H1 (cell line): Measurements from ENCODE around the gene KRCC1. TPM values are rescaled to one million over a fixed set of nuclear protein-coding genes. Genes with fewer than 3 reads are reported as not detected.

Experiments
- CTCF ChIA-PET: fragments of 300-600 bp; sonication (Branson Sonifier 250); formaldehyde crosslinking; loops from one replicate; lab custom pipeline; 2021; ENCODE audit not compliant: partially characterized antibody; lab: Charles Lee
- POLR2A ChIA-PET: fragments of 300-600 bp; sonication (Branson Sonifier 250); formaldehyde crosslinking; loops from one replicate; lab custom pipeline; 2021; ENCODE audit warnings: inconsistent platforms; ENCODE audit not compliant: partially characterized antibody; lab: Charles Lee
- DNase-seq, 2 experiments: peaks; one replicate each; pipeline versions ENCODE4 v3.0.0 to v3.0.0-alpha.2; 2010 to 2022; ENCODE audit warnings: low spot score in 2 of 2, low read depth in 1 of 2, mixed read lengths in 1 of 2
- FAIRE-seq: peaks from 2 replicates; lab custom pipeline; 2011; peaks lifted over from hg19 to GRCh38; lab: Jason Lieb, UNC
- H2AFZ ChIP-seq: 2 replicates; pipeline ENCODE4 v1.8.1; 2012; ENCODE audit warnings: low read length, inconsistent platforms
- H2AK5ac ChIP-seq: 2 replicates; pipeline ENCODE4 v1.6.1; 2013; ENCODE audit warnings: low read depth, low read length
- H2BK120ac ChIP-seq: replicated peaks from 2 replicates; pipeline ENCODE3; 2013; ENCODE audit warnings: low read depth, low read length, inconsistent platforms
- H2BK12ac ChIP-seq: 2 replicates; pipeline ENCODE4 v1.6.1; 2013; ENCODE audit warnings: low read depth, low read length
- H2BK15ac ChIP-seq: 2 replicates; pipeline ENCODE4 v1.6.1; 2013; ENCODE audit warnings: low read length
- H2BK20ac ChIP-seq: 2 replicates; pipeline ENCODE4 v1.6.1; 2013; ENCODE audit warnings: low read length
- H2BK5ac ChIP-seq: 2 replicates; pipeline ENCODE4 v1.6.1; 2013; ENCODE audit warnings: low read depth, low read length
- H3K14ac ChIP-seq: 2 replicates; pipeline ENCODE4 v1.6.1; 2013; ENCODE audit warnings: inconsistent platforms; ENCODE audit not compliant: insufficient read length
- H3K18ac ChIP-seq: 2 replicates; pipeline ENCODE4 v1.6.1; 2013; ENCODE audit warnings: low read length; ENCODE audit errors: extremely low read depth
- H3K23ac ChIP-seq: 2 replicates; pipeline ENCODE4 v1.6.1; 2013; ENCODE audit warnings: inconsistent platforms; ENCODE audit not compliant: insufficient read length
- H3K23me2 ChIP-seq: 2 replicates; pipeline ENCODE4 v1.6.1; 2013; ENCODE audit warnings: low read depth, low read length
- H3K27ac ChIP-seq: 2 replicates; pipeline ENCODE4 v1.6.1; 2011; ENCODE audit warnings: low read depth, low read length, inconsistent platforms
- H3K27me3 ChIP-seq, 4 experiments: replicated peaks in 1 of 4; 1 replicate in 1 of 4; 2 replicates in 3 of 4; pipeline versions ENCODE4 v1.6.1 to v1.8.1; 2011 to 2013; ENCODE audit warnings: low read length in 3 of 4, mild to moderate bottlenecking in 3 of 4, inconsistent platforms in 2 of 4, mixed read lengths in 2 of 4, moderate library complexity in 1 of 4; ENCODE audit not compliant: control insufficient read depth in 3 of 4, insufficient read depth in 3 of 4; ENCODE audit errors: extremely low read depth in 1 of 4
- H3K36me3 ChIP-seq, 4 experiments: 2 replicates each; pipeline versions ENCODE4 v1.6.1 to v1.8.1; 2011 to 2013; ENCODE audit warnings: mild to moderate bottlenecking in 4 of 4, low read length in 3 of 4, moderate library complexity in 2 of 4, control low read depth in 1 of 4, inconsistent platforms in 1 of 4; ENCODE audit not compliant: insufficient read depth in 4 of 4, control insufficient read depth in 2 of 4
- H3K4ac ChIP-seq: replicated peaks from 2 replicates; pipeline ENCODE3; 2013; ENCODE audit warnings: low read length, low read depth, mixed read lengths, inconsistent platforms; ENCODE audit not compliant: insufficient read length
- H3K4me1 ChIP-seq, 4 experiments: replicated peaks in 1 of 4; 1 replicate in 1 of 4; 2 replicates in 3 of 4; pipeline versions ENCODE4 v1.6.1 to v1.8.1; 2011 to 2013; ENCODE audit warnings: low read length in 3 of 4, inconsistent platforms in 2 of 4, mixed read lengths in 1 of 4; ENCODE audit not compliant: insufficient read depth in 4 of 4, control insufficient read depth in 3 of 4
- H3K4me2 ChIP-seq, 2 experiments: 2 replicates each; pipeline versions ENCODE4 v1.6.1 to v1.8.1; 2011 to 2013; ENCODE audit warnings: low read depth in 2 of 2, low read length in 2 of 2, control low read depth in 1 of 2, inconsistent platforms in 1 of 2, mild to moderate bottlenecking in 1 of 2; ENCODE audit not compliant: insufficient read depth in 1 of 2
- H3K4me3 ChIP-seq, 4 experiments: fragments of 200-600, 300-600 bp in 1 of 4; sonication (generic), shearing (Covaris generic), sonication (Bioruptor Twin) in 1 of 4; 2 replicates each; pipeline versions ENCODE4 v1.5.1 to v1.8.1; 2011 to 2016; ENCODE audit warnings: low read length in 4 of 4, low read depth in 3 of 4, control low read depth in 2 of 4, inconsistent platforms in 2 of 4, mild to moderate bottlenecking in 2 of 4, mixed read lengths in 1 of 4, moderate library complexity in 1 of 4; ENCODE audit not compliant: insufficient read depth in 2 of 4; ENCODE audit errors: extremely low read depth in 1 of 4
- H3K56ac ChIP-seq: replicated peaks from 2 replicates; pipeline ENCODE3; 2013; ENCODE audit warnings: low read depth, mild to moderate bottlenecking, mixed read lengths, low read length, inconsistent platforms; ENCODE audit not compliant: insufficient read length
- H3K79me1 ChIP-seq: 2 replicates; pipeline ENCODE4 v1.6.1; 2013; ENCODE audit warnings: low read depth, low read length, control low read depth
- H3K79me2 ChIP-seq, 2 experiments: 2 replicates each; pipeline versions ENCODE4 v1.6.1 to v1.8.1; 2012 to 2013; ENCODE audit warnings: low read length in 2 of 2, mild to moderate bottlenecking in 2 of 2, inconsistent platforms in 1 of 2; ENCODE audit not compliant: insufficient read depth in 2 of 2, control insufficient read depth in 1 of 2
- H3K9ac ChIP-seq, 4 experiments: replicated peaks in 1 of 4; 1 replicate in 1 of 4; 2 replicates in 3 of 4; pipeline versions ENCODE4 v1.6.1 to v1.8.1; 2011 to 2013; ENCODE audit warnings: low read depth in 3 of 4, low read length in 3 of 4, control low read depth in 2 of 4, mild to moderate bottlenecking in 2 of 4, moderate library complexity in 2 of 4, inconsistent platforms in 1 of 4; ENCODE audit errors: extremely low read depth in 1 of 4
- H3K9me3 ChIP-seq, 2 experiments: 2 replicates each; pipeline versions ENCODE4 v1.6.1 to v1.8.1; 2012 to 2013; ENCODE audit warnings: mild to moderate bottlenecking in 2 of 2, moderate library complexity in 2 of 2, control low read depth in 1 of 2, inconsistent platforms in 1 of 2, low read depth in 1 of 2, low read length in 1 of 2, mixed read lengths in 1 of 2; ENCODE audit not compliant: insufficient read depth in 2 of 2
- H4K20me1 ChIP-seq, 2 experiments: replicated peaks in 1 of 2; 2 replicates each; pipeline versions ENCODE3 to v1.8.1; 2011 to 2013; ENCODE audit warnings: inconsistent platforms in 2 of 2, low read length in 2 of 2, mild to moderate bottlenecking in 1 of 2; ENCODE audit not compliant: insufficient read depth in 2 of 2, control insufficient read depth in 1 of 2
- H4K5ac ChIP-seq: 2 replicates; pipeline ENCODE4 v1.6.1; 2013; ENCODE audit warnings: low read length, low read depth, mixed read lengths, inconsistent platforms; ENCODE audit not compliant: insufficient read length
- H4K8ac ChIP-seq: 2 replicates; pipeline ENCODE4 v1.8.0; 2013; ENCODE audit warnings: mild to moderate bottlenecking, moderate library complexity, low read length, inconsistent platforms; ENCODE audit not compliant: insufficient read depth; ENCODE audit errors: extremely low read depth
- H4K91ac ChIP-seq: replicated peaks from 2 replicates; pipeline ENCODE3; 2013; ENCODE audit warnings: low read length, mixed read lengths, inconsistent platforms; ENCODE audit not compliant: insufficient read length
- BACH1 ChIP-seq: IDR thresholded peaks from 2 replicates; pipeline ENCODE4 v1.6.1; 2012; ENCODE audit warnings: low read length, improper control_type of control experiment
- CHD1 ChIP-seq: IDR thresholded peaks from 2 replicates; pipeline ENCODE4 v1.6.1; 2012; ENCODE audit warnings: low read depth, low read length, improper control_type of control experiment
- E2F6 ChIP-seq: IDR thresholded peaks from 2 replicates; pipeline ENCODE4 v1.6.1; 2012; ENCODE audit warnings: inconsistent platforms
- KDM5A ChIP-seq: fragments of 200-600 bp; IDR thresholded peaks from 2 replicates; pipeline ENCODE4 v1.7.1; 2012; ENCODE audit warnings: mild to moderate bottlenecking, low read length, inconsistent platforms, mixed read lengths
- NRF1 ChIP-seq: IDR thresholded peaks from 2 replicates; pipeline ENCODE4 v1.6.1; 2011; ENCODE audit warnings: mild to moderate bottlenecking, low read depth, low read length, improper control_type of control experiment
- POLR2A ChIP-seq, 2 experiments: IDR thresholded peaks; 1 replicate in 1 of 2; 2 replicates in 1 of 2; pipeline ENCODE4 v1.6.1; 2011; ENCODE audit warnings: low read depth in 2 of 2, low read length in 2 of 2, mild to moderate bottlenecking in 2 of 2; ENCODE audit errors: control extremely low read depth in 1 of 2
- RAD21 ChIP-seq, 2 experiments: IDR thresholded peaks in 1 of 2; conservative IDR thresholded peaks in 1 of 2; 2 replicates each; pipeline ENCODE4 v1.6.1; 2011; ENCODE audit warnings: low read depth in 2 of 2, low read length in 2 of 2, improper control_type of control experiment in 1 of 2, inconsistent platforms in 1 of 2, mild to moderate bottlenecking in 1 of 2, moderate library complexity in 1 of 2
- RBBP5 ChIP-seq: IDR thresholded peaks from 2 replicates; pipeline ENCODE4 v1.7.1; 2012; ENCODE audit warnings: low read depth, mild to moderate bottlenecking, inconsistent platforms, low read length, moderate library complexity, borderline replicate concordance
- RNF2 ChIP-seq: fragments of 200-900, 300-1000 bp; sonication (generic); IDR thresholded peaks from 2 replicates; pipeline ENCODE4 v1.7.1; 2016; ENCODE audit warnings: borderline replicate concordance, low read depth, mild to moderate bottlenecking, antibody characterized with exemption, low read length; ENCODE audit not compliant: poor library complexity, severe bottlenecking; ENCODE audit errors: missing control alignments
- SIX5 ChIP-seq: IDR thresholded peaks from 2 replicates; pipeline ENCODE4 v1.6.1; 2011; ENCODE audit warnings: mild to moderate bottlenecking, low read depth, low read length
- SP1 ChIP-seq: IDR thresholded peaks from 2 replicates; pipeline ENCODE4 v1.6.1; 2011; ENCODE audit warnings: low read depth, low read length
- SP2 ChIP-seq: IDR thresholded peaks from 2 replicates; pipeline ENCODE4 v1.6.1; 2012; ENCODE audit warnings: mild to moderate bottlenecking, low read length, inconsistent platforms
- TAF1 ChIP-seq: IDR thresholded peaks from 2 replicates; pipeline ENCODE4 v1.6.1; 2011; ENCODE audit warnings: mild to moderate bottlenecking, low read depth, low read length
- WGBS, 2 experiments: shearing (Covaris generic) in 1 of 2; methylation state at CpG; one replicate each; pipeline versions ENCODE4 v1.1.6 to v1.1.7; 2013 to 2015; ENCODE audit warnings: low lambda C conversion rate in 2 of 2, mixed read lengths in 2 of 2, inconsistent platforms in 1 of 2, low coverage in 1 of 2, missing lambda C conversion rate in 1 of 2; ENCODE audit not compliant: insufficient replicate concordance in 2 of 2, insufficient coverage in 1 of 2, insufficient read length in 1 of 2; ENCODE audit errors: extremely low coverage in 1 of 2, missing lambda C conversion rate in 1 of 2; 5-methylcytosine and 5-hydroxymethylcytosine counted together
- polyA plus RNA-seq, 7 experiments: library from polyadenylated mRNA; depleted of rRNA in 3 of 7; stranded (reverse) in 5 of 7; unstranded in 2 of 7; fragments of >200 nt in 5 of 7; fragments of 200-250 nt in 2 of 7; gene quantifications; 1 replicate in 5 of 7; 2 replicates in 1 of 7; 4 replicates in 1 of 7; pipeline versions ENCODE4 v1.2.1 to v1.2.3, GENCODE V29; 2011 to 2013; ENCODE audit warnings: missing spikeins in 2 of 7, mixed read lengths in 2 of 7
- total RNA-seq: library from RNA; stranded (reverse); fragmentation: NEBNext Ultra II Directional; extraction: Animal tissue kit (Norgen Biotek cat#: 25700); gene quantifications from 2 replicates; pipeline ENCODE4 v1.2.1, GENCODE V29; 2021

The KRCC1 gene
- total and polyA plus RNA-seq, 2 of the 8 experiments (the other 6 are each of a cell fraction or from before 2014, with no cell fraction given) = 5.1 to 8.5 TPM

GRCh38 chr2:88053296-88053695 is 2.3 kb downstream of the KRCC1 start:
- WGBS, 2 experiments = 92% methylated on average over 1 of the region's 1 CpG; no CpG with 5 or more reads in 1 of the 2 experiments
- no peak overlapping the region for H4K8ac ChIP-seq
- H3K4me3 ChIP-seq = no peak overlapping the region
- H2AFZ ChIP-seq = no peak overlapping the region
- H3K23ac ChIP-seq = no peak overlapping the region
- H2BK120ac ChIP-seq = no peak overlapping the region
- H3K23me2 ChIP-seq = no peaks in the 10 kb centered on the region; the same call in 1 of the 2 replicates
- no peak overlapping the region for H2BK5ac ChIP-seq
- H3K18ac ChIP-seq = no peak overlapping the region
- H3K79me2 ChIP-seq = peaks cover 4 to 24% of the 10 kb centered on the region in 2 experiments; a peak in 3 of 4 replicates
- no peaks in the 10 kb centered on the region for H3K27me3 ChIP-seq
- H4K20me1 ChIP-seq = peaks cover 0 to 6% of the 10 kb centered on the region in 2 experiments
- H3K79me1 ChIP-seq = 0 out of 2 replicates have a peak, but pooled peaks cover 3% of the 10 kb centered on the region
- no peak overlapping the region for H3K14ac ChIP-seq
- H4K91ac ChIP-seq = no peak overlapping the region
- H3K36me3 ChIP-seq = peaks cover 0 to 12% (median 0%) of the 10 kb centered on the region in 4 experiments; a peak in 1 of 8 replicates
- H2BK12ac ChIP-seq = no peak overlapping the region
- H3K9me3 ChIP-seq = no peaks in the 10 kb centered on the region
- H3K4ac ChIP-seq = no peak overlapping the region
- no peak overlapping the region for H2AK5ac ChIP-seq
- FAIRE-seq (no peak), DNase-seq (no peak)
- no peak overlapping the region for H2BK20ac ChIP-seq
- no peak overlapping the region for H3K56ac ChIP-seq
- peaks cover 0 to 8% (median 4%) of the 10 kb centered on the region in 4 experiments; a peak in 5 of 7 replicates for H3K4me1 ChIP-seq
- H3K9ac ChIP-seq = no peak overlapping the region
- H4K5ac ChIP-seq = no peak overlapping the region
- H2BK15ac ChIP-seq = no peak overlapping the region
- ChIA-PET CTCF (no interaction called here), POLR2A (interaction anchor here (2.4 kb wide), 1 partner anchor 36 kb away, joined by 26 read pairs; the partner anchor contains the start of gene RNU2-63P)
- H3K4me2 ChIP-seq = no peak overlapping the region
- H3K27ac ChIP-seq = no peak overlapping the region
- TF ChIP-seq POLR2A (IDR thresholded peaks at IDR 0.05; ENCODE audit: control extremely low read depth in 1 of 2, low read depth in 2 of 2, low read length in 2 of 2) (no peak), SP1 (no peak), E2F6 (no peak), CHD1 (no peak), RNF2 (no peak), BACH1 (no peak), SP2 (no peak), TAF1 (no peak), NRF1 (no peak), RBBP5 (no peak), RAD21 (IDR thresholded peaks at IDR 0.05 in 1 of 2, conservative IDR thresholded peaks at IDR 0.05 in 1 of 2; ENCODE audit: low read depth in 2 of 2, low read length in 2 of 2) (no peak), KDM5A (no peak), SIX5 (no peak)
